Measurements from ENCODE around the gene CDX1. TPM values are rescaled to one million over a fixed set of nuclear protein-coding genes. Genes with fewer than 3 reads are reported as not detected.

CDX1 gene
- total RNA-seq, 1 experiment from 2014 or later = not detected

- DNase-seq (ENCODE audit: low spot score) = no peak
Measured at GRCh38 chr5:150208187-150209098, 41.9 kb downstream of the CDX1 start.

GRCh38 chr5:150209099-150209635 is 42.6 kb downstream of the CDX1 start:
- DNase-seq (ENCODE audit: low spot score) = no peak

GRCh38 chr5:150210644-150211043 is 44.1 kb downstream of the CDX1 start:
- DNase-seq (ENCODE audit: low spot score) = no peak

- no peak for DNase-seq (ENCODE audit: low spot score)
Measured at GRCh38 chr5:150211156-150212030, 44.8 kb downstream of the CDX1 start.

- no peak for DNase-seq (ENCODE audit: low spot score)
Measured at GRCh38 chr5:150213530-150213929, 47.0 kb downstream of the CDX1 start.

GRCh38 chr5:150214289-150214688 is 47.7 kb downstream of the CDX1 start:
- DNase-seq (ENCODE audit: low spot score) = no peak

- no peak for DNase-seq (ENCODE audit: low spot score)
Measured at GRCh38 chr5:150215979-150216944, 49.7 kb downstream of the CDX1 start.

- no peak for DNase-seq (ENCODE audit: low spot score)
Measured at GRCh38 chr5:150217038-150217437, 50.5 kb downstream of the CDX1 start.

GRCh38 chr5:150217873-150218692 is 51.5 kb downstream of the CDX1 start:
- peak; percentile 78 for DNase-seq (ENCODE audit: low spot score)

- no peak for DNase-seq (ENCODE audit: low spot score)
Measured at GRCh38 chr5:150218693-150219035, 52.1 kb downstream of the CDX1 start.

- DNase-seq (ENCODE audit: low spot score) = no peak
Measured at GRCh38 chr5:150219142-150219541, 52.6 kb downstream of the CDX1 start.

GRCh38 chr5:150219861-150220260 is 53.3 kb downstream of the CDX1 start:
- no peak for DNase-seq (ENCODE audit: low spot score)

- no peak for DNase-seq (ENCODE audit: low spot score)
Measured at GRCh38 chr5:150221471-150221870, 54.9 kb downstream of the CDX1 start.

- DNase-seq (ENCODE audit: low spot score) = no peak
Measured at GRCh38 chr5:150222906-150223305, 56.3 kb downstream of the CDX1 start.

- DNase-seq (ENCODE audit: low spot score) = no peak
Measured at GRCh38 chr5:150223474-150223873, 56.9 kb downstream of the CDX1 start.

GRCh38 chr5:150224483-150225027 is 58.0 kb downstream of the CDX1 start:
- no peak for DNase-seq (ENCODE audit: low spot score)

- DNase-seq (ENCODE audit: low spot score) = no peak
Measured at GRCh38 chr5:150227036-150227435, 60.5 kb downstream of the CDX1 start.

GRCh38 chr5:150227606-150228273 is 61.2 kb downstream of the CDX1 start:
- peak; percentile 22 for DNase-seq (ENCODE audit: low spot score)

GRCh38 chr5:150229571-150229970 is 63.0 kb downstream of the CDX1 start:
- no peak for DNase-seq (ENCODE audit: low spot score)

- DNase-seq (ENCODE audit: low spot score) = no peak
Measured at GRCh38 chr5:150230842-150231241, 64.3 kb downstream of the CDX1 start.

Data from H4 (cell line).